ACHN (cell line): Measurements from ENCODE around the gene CD9.

Experiments
- DNase-seq: peaks from one replicate; pipeline ENCODE4 v3.0.0-alpha.2; 2015
- in situ Hi-C: cut with HindIII; loops from 2 replicates; pipeline ENCODE4 v1.10.0; 2017; ENCODE audit warnings: low sequenced_read_pairs, low pct_ligation_motif_present, low pct_unique_long_range_greater_than_20kb

The CD9 gene

DNA sequence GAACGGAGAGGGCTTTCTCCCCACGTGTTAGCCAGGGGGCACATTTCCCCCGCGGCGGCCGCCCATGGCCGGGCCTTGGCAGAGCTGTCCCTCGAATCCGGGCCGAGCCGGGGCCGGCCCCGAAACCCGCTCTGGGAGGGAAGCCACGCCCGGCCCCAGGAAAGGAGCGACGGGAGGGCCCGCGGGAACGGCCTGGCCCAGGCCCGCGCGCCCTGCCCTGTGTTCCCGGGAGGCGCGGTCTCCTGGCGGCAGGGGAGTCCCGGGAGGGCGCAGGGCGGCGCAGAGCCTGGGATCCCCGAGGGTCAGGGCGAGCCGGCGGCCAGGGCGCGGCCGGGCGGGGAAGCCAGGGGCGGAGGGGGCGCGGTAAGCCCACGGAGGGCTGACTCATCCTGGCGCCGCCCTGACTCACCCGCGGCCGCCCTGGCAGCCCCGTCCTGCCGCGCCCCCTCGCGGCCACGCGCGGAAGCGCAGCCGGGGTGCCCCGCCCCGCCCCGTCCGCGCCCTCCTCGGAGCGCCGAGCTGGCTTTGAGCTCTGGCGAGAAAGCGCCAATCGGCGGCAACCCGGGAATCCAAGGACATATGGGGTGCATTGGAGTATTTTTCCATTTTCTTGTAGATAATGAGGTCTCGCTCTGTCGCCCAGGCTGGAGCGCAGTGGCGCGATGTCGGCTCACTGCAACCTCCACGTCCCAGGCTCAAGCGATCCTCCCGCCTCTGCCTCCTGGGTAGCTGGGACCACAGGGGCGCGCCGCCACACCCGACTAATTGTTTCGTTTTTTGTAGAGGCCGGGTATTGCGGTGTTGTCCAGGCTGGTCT lies 78.4 kb downstream of the CD9 start:
- peak; percentile 94 for DNase-seq
- in situ Hi-C loops: no loop called here

DNA sequence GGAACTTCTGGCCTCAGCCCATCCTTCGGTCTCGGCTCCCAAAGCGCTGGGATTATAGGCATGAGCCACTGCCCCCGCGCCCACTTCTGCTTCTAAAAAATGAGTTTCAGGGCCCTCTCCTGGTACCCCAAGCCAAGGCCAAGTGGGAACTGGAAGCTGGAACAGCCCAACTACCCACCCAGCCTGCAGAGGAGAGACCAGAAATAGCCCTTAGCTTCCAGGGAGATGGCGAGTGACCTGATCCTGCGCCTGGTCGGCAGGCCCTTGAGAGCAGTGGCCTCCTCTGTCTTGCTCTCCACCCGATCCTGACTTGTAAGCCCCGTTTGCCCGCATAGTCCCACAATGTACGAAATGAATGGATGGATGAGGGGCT lies 79.0 kb downstream of the CD9 start:
- in situ Hi-C loops: no loop called here

DNA sequence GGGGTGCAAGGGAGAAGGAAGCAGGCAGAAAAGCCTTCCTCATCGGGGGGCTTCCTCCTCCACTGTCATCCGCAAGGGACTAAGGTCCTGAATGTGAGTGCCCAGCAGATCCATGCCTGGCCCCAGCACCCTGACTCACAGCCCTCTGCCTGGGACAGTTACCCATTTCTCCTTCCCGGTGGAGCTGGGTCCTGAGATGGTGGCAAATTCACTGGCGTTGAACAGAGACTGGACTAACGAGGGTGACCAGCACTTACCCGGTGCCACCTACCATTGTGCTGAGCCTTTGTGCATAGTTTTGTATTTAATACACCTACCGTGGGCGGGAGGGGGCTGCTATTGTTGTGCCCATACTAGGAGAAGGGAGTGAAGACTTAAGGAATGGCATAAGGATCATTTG lies 79.4 kb downstream of the CD9 start:
- in situ Hi-C loops: no loop called here

More for the DNA sequence above, 79.0 kb downstream of the CD9 start:
- no peak for DNase-seq

DNA sequence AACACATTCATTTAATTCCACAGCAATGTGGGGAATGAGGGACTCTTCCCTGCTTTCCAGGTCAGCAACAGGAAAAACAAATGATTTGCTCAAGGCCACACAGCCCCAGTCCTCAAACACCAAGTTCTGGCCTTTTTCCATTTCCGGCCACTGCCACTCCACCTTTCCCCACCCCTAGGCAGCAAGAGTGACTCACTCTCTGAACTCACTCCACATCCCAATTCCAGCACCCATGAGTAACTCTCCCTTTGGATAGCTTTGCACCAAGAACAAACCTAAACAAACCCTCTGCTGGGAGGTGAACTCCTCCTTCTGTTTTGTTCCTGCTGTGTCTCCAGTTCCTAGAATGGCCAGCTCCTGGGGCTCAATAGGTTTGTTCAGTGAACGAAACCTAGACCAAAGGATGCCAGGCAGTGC lies 79.9 kb downstream of the CD9 start:
- peak; percentile 94 for DNase-seq

More for the DNA sequence above, 79.4 kb downstream of the CD9 start:
- DNase-seq: no peak

DNA sequence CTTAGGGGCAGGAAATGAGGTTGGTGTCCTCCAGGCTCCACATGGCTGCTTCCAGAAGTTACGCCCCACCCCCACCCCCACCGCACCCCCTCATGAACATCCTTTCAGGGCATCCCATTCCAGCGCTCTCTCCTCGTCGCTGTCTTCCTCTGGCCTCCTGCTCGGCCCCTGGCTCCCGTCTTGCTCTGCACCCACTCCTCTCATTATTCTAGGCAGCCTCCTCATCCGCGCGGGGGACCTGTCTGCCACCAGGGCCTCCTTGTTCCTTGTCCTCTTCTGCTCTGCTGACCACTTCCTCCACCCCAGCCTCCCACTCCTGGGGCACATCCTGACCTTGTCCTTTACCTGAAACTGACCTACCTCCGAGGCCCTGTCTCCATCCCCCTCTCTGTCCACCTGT lies 80.5 kb downstream of the CD9 start:
- no peak for DNase-seq
- in situ Hi-C loops: no loop called here

More for the DNA sequence above, 79.9 kb downstream of the CD9 start:
- in situ Hi-C loops: no loop called here

DNA sequence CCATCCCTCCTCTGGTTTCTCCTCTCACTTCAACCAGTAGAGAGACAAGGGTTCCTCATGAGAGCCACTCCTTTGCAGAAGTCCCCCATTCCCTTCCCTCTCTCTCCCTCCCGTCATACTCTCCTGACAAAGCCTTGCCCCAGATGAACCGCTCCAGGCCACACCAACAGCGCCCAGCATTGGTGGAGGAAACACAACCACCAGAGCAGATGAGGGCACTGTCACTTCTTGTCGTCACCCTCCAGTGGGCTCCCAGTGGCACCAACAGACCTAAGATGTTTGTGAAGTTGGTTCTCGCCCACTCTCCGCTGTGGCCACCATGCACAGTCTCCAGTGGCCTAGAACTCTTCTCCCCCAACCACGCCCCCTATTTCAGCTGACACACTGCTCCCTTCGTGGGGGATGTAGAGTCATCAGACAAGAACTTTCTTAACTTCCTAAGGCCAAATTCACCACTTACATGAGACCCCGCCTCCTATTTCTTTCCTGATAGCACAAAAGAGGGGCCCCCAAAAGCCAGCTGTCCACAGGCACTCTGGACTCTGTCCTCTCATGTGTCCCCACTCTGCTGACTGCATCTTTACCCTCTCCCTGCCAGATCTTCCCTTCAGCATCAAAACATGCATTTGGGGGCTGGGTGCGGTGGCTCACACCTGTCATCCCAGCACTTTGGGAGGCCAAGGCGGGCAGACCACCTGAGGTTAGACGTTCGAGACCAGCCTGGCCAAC lies 81.0 kb downstream of the CD9 start:
- in situ Hi-C loops: no loop called here
- no peak for DNase-seq

DNA sequence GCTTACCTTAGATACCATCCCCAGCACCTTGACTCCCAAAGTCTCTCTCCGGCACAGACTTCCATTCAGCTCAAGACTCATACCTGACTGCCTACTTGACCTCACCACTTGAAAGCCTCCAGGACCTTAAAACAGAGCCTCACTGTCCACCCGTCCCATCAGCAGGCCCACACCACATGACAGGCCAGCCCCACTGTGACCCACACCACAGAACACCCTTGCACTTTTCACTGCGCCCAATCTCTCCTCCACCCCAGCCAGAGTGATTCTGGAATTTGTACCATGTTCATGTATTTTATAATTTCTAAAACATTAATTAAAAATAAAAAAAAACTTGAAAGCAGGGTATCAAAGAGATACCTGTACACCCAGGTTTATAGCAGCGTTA lies 82.2 kb downstream of the CD9 start:
- no peak for DNase-seq
- in situ Hi-C loops: no loop called here

DNA sequence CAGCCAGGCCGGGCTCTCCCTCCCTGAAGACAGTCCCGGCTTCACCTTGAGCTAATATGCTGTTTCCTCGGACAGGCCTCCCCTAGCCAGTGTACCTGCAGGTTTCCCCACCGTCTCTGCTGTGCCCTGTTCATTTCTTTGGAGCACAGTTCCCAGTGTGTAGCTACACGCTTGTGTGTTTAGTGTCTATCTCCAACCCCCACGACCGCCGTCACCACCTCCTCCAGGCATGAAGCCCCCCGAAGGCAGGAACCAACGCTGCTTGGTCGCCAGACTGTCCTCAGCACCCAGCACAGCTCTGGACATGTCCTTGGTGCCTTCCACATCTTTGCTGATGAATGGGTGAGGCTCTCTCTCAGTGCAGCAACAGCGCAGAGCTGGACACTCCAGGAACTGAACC lies 84.1 kb downstream of the CD9 start:
- no peak for DNase-seq
- in situ Hi-C loops: no loop called here

DNA sequence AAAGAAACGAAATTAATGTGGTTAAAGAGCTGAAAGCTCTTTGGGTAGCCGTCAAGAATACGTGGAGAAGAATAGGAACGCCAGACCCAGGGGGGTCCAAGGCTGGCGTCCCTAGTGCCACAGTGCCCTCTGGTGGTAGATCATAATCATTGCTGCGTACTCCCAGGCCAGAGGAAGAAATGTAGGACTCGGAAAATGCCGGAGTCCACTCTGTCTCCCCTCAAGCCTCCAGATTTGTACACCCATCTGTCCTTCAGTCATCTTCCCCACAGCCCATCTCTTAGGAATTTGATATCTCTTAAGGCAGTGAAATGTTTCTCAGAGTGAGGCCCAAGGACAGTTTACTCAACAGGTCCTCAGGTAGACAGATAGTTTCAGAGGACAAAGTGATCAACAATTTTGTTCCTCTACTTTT lies 84.9 kb downstream of the CD9 start:
- in situ Hi-C loops: no loop called here
- DNase-seq: peak; percentile 75

DNA sequence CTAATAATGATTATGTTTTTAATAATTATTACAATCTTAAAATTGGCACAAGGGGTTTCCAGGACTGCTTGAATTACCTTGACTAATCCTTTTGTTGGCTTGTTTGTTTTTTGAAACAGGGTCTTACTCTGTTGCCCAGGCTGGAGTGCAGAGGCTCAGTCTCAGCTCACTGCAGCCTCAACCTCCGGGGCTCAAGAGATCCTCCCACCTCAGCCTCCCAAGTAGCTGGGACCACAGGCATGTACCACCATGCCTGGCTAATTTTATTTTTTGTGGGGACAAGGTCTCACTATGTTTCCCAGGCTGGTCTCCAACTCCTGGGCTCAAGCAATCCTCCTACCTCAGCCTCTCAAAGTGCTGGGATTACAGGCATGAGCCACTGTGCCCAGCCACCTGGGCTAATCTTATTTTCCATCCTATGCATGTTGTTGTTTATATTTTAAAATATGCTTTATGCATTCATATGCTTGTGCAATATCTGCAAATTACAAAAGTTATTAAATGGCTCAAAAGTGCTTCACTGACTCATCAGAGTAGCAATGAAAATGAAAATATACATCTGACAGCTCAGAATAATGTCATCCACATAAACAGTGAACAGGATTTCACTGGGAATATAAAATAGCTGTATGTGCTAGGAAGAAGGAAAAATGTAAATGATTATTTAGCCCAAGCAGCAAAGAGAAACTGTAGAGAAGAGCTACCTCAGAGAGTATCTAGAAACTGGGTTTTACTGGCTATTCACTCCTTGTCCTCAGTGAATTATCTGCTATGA lies 85.5 kb downstream of the CD9 start:
- in situ Hi-C loops: no loop called here
- no peak for DNase-seq
